GM12891 (cell line): ENCODE results near the gene LRRC27.

ENCODE experiments used
- PAX5 ChIP-seq: IDR thresholded peaks from 2 replicates; pipeline ENCODE4 v1.6.1; 2011; ENCODE audit warnings: low read length, moderate library complexity, mild to moderate bottlenecking; ENCODE audit not compliant: insufficient read depth, severe bottlenecking
- POLR2A ChIP-seq: IDR thresholded peaks from 2 replicates; pipeline ENCODE4 v1.6.1; 2011; ENCODE audit warnings: low read depth, low read length, control low read depth
- POLR2AphosphoS5 ChIP-seq: IDR thresholded peaks from 2 replicates; pipeline ENCODE4 v1.6.1; 2011; ENCODE audit warnings: low read depth, low read length, control low read depth
- POU2F2 ChIP-seq: IDR thresholded peaks from 2 replicates; pipeline ENCODE4 v1.6.1; 2011; ENCODE audit warnings: low read depth, mild to moderate bottlenecking, control low read depth, low read length, moderate library complexity
- SPI1 ChIP-seq: IDR thresholded peaks from 2 replicates; pipeline ENCODE4 v1.6.1; 2011; ENCODE audit warnings: low read depth, low read length, control low read depth
- TAF1 ChIP-seq: IDR thresholded peaks from 2 replicates; pipeline ENCODE4 v1.6.1; 2011; ENCODE audit warnings: low read depth, low read length, control low read depth

GRCh38 chr10:132428486-132428995, 96.5 kb downstream of the LRRC27 start:
- TF ChIP-seq POLR2A, result no peak
- TF ChIP-seq POU2F2, result no peak
- TF ChIP-seq POLR2AphosphoS5, result no peak
- no peak for TF ChIP-seq PAX5
- no peak for TF ChIP-seq SPI1
- TF ChIP-seq TAF1, result no peak
